Stimulated activated naive CD8-positive, alpha-beta T cell treated with anti-CD3 and anti-CD28 coated beads, Interleukin-15, Interleukin-2, amounts not matched to agents 100 U/mL and 50 U/mL, for 24 hours (primary cell): Measurements from ENCODE around the gene CCDC82.

Experiments
- ATAC-seq: fragments of 150-1000 bp; cut with Tn5 transposase; one replicate; pipeline ENCODE4 v1.10.0; 2021
- DNase-seq: peaks from one replicate; pipeline ENCODE4 v3.0.0; 2021

The CCDC82 gene

DNA sequence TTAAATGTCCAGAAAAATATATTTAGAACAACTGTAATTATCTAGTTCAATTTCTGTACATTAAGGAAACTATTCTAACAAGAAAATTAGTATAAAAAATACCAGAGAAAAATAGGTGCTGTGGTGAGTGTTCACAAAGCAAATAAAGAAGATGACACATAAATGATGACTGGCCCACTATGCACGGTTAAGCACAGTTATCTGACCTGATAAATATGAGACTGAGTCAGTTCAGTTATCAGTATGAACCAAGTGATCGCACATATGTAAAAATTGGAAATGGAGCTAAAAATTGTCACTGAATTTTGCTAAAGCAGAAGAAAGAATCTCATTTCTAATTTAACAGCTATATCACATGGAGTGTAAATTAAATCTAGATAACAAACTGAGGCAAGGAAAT lies 27.9 kb downstream of the CCDC82 start:
- DNase-seq = no peak

DNA sequence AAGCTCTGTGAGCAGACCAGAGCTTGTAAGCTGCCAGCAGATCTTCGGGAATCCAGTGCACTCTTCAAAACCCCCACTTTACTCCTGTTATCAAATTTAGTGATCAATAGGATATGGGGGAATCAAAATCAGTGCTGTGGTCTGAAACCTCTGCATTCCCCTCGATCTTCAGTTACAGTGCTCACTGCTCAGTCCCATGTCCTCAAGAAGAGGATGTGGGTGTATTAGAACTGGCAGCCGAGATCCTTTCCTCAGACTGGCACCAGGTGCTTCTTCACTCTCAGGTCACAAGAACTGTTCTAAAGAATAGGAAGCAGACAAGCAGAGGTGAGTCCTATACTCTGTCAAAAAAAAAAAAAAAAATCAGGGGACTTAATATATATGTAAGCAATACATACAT lies 31.4 kb downstream of the CCDC82 start:
- ATAC-seq (no peak), DNase-seq (no peak)

More for the DNA sequence above, 27.9 kb downstream of the CCDC82 start:
- ATAC-seq = no peak

DNA sequence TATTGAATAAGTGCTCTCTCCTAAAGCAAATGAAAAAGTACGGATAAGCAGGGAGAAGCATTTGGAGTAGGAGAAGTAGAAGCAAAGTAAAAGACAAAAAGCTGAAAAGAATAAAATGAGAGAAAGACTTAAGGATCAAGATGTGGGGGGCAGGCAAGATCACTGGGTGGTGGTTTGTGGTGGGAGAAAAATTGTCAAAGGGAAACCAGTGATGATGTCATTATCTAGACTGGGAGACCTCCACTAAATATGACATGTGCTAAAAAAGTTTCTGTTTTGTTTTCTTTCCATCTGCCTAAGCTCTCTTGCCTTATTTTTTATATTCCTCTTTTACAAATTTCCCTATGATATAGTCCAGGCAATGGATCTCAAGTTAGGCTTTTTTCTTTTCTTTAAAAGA lies 31.9 kb downstream of the CCDC82 start:
- DNase-seq = no peak
- ATAC-seq = peak; percentile 89

DNA sequence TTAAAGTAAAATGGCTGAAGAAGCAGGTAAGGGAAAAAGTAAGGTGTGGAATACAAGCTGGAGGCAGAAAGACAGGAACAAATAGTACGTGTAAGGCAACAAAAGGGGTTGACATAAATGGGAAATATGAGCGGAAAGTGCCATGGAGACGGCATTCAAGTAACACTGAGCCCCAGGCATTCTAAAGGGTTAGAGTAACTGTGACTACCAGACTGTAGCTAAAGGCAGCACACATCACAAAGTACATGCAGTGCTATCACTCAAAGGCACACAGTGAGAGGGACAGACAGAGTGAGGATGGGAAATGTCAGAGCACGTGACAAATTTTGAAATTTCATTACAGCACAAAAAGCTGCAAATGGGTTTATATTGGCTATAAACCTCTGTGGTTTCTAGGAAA lies 32.9 kb downstream of the CCDC82 start:
- ATAC-seq = no peak
- DNase-seq = no peak

DNA sequence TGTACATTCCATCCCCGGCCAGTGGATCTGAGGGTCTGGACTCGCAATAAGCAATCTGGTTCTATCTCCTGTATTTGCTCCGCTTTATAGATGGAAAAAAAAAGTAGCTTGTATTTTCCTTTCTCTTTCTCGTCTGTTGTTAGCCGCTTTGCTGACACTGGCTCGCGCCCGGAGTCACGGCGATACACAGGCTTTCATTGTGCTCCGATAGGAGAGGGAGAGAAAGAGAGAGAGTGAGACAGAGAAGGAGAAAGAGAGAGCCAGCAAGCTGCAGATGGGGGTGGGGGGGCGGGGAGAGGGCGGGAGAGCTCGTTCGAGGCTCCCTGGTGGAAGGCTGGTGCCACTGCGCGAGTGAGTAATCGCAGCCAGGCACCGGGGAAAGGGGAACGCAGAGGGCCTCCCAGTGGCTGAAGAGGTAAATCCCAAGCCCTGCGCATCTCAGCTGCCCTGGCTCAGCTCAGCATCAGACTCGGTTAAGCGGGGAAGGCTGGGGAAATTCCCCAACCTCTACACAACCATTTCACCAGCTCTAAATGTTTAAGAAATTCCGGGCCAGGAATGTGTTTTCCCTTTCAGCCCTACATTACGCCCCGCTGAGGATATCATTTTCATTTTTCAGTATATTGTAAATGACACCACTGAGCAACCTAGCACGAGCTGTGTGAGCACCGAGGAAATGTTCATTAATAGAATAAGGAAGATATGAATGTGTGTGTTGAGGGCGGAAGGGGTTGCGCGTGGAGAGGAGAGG lies 46.6 kb downstream of the CCDC82 start, which contains the start of gene MAML2:
MAML2 (minus strand) TSS at position 235 of the 751 bp plus-strand sequence. CDS start 1,300 bp downstream, outside the sequence.
- ATAC-seq (peak; percentile 87), DNase-seq (peak; percentile 90)

DNA sequence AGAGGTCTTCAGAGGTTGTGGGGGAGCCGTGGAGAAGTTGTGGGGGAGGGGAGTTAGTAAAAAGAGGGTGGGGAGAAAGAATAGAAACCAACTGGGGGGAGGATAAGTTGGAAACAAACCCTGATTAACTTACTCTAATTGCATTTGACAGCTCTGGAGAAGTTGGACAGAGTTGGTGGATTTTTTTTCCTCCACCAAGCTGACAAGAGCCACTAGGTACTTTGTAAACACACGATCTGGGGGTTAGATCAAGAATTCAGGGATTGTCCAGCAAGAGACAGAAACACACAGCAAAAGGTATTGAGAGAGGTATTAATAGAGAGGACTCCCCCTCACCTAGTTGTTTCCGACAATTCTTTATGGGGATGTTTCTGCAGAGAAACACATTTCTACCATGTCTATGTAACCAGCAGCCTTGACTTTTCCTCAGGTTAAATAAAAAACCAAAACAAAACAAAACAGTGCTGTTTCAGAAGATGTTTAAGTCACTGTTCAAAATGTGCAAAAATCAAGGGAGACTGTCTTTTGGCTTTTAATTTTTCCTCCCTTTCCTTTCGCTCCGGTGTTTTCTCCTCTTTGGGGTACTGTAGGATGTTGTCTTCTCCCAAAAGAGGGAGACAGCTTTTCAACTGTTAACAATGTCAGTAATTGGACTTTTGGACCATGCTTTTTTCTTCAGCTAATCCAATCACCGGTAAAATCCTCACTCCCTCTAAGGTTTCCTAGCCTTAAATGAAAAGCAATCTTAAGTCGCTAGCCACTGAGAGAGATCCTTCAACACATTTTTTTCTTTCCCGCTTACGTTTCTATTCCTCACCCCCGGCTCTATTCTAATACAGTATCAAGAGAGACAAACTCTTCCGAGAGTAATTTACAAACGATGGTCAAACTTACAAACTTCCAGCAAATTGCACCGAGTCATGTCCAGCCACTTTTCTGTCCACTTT lies 47.4 kb downstream of the CCDC82 start:
- ATAC-seq (no peak), DNase-seq (no peak)

DNA sequence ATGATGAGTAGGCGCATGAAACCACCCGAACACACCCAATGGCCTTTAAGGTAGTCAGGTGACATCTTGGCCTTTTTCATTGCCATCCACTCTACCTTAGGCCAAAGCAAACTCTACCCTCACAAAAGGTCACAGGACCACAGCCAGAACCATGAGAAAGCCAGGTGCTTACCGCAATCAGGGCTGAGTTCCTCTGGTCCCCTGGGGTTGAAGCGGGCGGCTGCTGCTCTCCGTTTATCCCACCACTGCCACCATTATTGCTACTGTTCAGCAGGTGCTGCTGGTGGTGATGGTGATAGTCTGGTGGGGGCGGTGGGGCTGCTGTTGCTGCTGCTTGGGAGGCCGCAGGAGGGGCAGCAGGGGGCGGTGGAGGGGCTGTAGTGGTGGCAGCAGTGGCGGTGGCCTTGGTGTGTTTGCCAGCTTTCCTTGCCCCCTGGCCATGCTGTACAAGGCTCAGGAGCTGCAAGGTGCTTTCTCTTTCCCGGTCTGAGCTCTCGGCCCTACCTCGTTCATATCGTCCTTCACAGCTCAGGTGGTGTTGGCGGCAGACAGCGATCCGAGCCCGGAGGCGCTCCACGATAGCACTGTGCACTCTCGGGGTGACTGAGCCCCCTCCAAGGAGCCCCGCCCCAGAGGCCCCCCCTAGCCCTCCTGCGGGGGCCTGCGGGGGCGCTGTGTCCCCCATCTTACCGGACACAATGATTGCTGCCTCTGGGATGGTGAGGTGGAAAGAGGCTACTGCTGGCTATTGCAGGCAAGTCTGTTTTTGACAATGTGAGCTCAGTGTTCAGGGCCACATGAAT lies 48.3 kb downstream of the CCDC82 start:
- DNase-seq = peak; percentile 68
- peak; percentile 41 for ATAC-seq

DNA sequence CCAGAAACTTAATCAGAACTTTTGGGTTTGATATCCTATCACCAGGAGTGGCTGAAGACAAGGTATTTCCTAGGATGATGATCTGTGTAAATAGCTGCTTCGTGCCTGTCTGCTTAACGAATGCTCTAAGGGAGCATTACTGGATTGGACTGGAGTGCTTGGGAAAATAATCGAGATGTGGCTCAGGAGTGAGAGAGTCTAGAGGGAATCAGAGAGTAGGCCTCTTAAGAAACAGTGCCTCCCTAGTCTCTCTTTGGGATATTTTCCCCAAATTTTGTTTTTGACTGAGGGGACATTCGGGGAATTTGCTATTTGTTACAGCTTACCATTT lies 49.2 kb downstream of the CCDC82 start:
- ATAC-seq = no peak

DNA sequence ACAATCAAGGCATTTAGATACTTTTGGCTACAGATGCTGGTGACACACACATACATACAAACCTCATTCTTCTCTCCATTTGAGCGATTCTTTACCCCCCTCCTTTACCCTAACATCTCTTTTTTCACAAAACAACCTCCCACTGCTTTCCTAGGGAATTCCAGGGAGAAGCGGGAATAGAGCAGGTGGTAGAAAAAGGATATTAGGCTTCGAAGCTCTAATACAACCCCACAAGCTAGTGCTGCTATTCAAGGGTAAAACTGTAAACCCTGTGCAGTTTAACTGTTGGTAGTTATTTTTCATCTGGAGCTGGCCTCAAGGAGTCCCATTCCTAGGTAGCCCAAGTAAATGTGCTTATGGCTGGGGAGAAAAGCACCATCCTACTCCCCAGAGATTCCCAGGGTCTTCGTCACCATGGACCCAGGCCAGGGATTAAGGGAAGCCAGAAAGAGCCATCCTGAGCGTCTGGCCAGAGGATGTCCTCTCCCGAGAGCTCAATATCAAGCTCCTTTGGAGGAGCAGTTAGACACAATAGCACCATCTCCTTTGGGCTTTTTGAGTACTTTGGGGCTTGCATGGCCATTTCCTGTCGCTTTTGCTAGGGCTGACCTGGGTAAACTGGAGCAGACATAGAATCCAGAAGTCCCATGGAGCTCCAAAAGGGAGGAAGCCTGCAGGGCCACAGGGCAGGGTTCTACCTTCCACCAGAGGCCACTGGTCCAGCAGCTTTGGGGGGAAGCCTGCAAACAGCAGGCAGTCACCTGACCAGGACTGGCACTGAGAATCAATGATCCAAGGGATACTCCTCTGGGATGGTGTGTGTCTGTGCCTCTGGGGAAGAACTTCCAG lies 49.8 kb downstream of the CCDC82 start:
- ATAC-seq = no peak

More for the DNA sequence above, 49.2 kb downstream of the CCDC82 start:
- no peak for DNase-seq

DNA sequence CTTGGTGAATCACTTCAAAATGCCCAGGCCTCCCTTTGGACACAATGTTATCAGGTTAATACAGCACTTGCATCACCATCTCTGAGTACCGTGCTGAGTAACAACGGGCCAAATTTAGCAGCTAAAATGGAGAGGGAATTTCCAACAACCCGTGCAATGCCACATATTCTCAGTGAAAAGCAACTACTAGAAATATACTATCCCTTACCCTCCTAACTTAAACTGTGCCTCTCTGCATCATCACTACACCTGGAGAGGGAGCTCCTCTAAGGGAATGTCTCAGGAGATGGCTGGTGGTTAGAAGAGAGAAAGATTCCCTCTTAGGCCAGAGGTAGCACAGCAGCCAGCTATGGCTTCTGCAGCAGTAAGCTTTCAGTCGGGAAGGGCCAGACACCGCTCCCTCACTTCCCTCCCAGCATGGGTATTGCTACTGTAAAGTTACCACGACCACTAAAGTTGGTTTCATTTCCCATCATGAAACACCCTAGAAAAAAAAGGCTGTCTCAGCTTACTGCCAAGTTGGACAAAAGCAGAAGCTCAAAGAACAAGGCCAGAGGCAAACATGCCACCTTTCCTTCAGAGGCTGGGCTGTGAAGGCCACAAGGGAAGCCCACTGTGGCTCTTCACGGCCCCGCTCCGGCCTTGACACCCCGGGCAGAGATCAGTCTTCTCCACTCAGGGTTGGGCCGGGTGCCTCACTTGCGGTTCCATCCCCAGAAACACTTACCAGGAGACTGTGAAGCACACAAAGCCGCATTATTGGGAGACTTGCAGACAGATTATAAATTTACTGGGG lies 50.6 kb downstream of the CCDC82 start:
- DNase-seq = peak; percentile 53
- peak; percentile 4 for ATAC-seq

More for the DNA sequence above, 49.8 kb downstream of the CCDC82 start:
- peak; percentile 18 for DNase-seq

DNA sequence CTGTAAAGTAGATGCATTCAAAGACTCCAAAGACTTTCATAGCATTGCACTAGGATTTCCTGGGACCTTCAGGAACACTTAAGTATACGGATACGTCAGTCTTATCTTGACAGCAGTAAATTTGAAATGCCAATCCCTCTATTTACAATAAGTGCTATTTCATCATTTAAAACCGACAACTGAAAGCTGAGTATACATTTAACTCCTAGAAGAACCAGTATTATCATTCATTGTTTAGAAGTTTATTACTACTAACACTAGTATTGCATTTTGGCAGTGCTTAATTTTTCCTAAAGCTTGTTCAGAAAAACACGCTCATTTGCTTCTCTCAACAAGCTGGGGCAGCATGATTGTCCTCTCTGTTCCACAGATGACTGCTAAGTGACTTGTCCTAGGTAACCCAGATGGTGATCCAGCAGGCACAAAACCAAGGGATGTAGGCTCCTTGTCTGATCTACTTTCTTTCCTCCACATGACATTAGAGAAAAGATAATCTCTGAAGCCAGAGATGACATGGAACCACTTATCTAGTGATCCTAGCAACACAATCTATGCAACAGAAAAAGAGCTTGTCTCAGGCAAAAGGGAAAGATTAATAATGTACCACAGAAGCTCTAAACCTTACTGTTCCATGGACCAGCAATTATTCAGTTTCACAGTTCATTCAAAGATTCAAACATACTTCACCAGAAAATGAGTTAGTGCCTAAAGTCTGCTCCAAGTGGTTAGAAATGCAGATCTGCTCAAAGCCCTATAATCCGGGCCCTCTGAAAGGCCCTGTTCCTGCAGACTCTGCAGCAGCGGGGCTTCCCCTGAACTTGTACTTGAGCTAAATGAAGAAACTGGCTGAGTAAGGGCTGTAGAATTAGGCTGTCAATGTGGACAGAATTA lies 51.9 kb downstream of the CCDC82 start:
- DNase-seq = peak; percentile 52
- ATAC-seq = peak; percentile 53

DNA sequence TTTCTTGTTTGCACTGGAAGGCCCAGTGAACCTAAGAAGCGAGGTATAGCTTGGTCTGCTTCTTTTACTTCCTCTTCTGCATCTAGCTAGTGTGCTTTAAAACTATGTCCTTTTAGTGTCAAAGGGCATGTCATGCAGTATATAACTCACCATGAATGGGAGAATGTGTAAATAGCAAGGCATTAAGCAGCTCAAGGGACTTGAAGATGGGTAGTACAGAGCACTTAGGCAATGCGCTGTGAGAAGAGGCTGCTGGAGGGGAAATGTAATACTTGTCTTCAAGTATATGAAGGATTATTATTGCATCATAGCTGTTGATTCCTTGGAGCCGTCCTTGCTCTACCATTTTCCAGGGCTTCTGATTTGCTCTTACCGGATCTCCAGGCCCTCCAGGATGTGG lies 54.3 kb downstream of the CCDC82 start:
- ATAC-seq = no peak
- DNase-seq = no peak

DNA sequence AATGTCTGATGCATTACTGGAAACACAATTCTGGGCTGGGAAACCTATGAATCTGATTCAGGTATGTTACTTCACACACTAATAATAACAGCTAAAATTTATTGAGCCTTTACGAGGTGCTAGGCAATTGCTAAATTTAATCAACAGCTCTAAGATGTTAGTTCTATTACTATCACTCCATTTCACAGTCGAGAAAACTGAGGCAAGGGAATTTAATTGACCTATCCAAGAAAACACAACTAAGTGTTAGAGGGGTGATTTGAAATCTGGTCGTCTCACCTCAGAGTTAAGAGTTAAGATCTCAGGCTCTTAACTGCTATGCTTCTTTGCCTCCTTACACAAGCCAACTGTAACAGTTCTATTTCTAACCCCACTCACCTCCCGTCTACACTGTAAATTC lies 55.5 kb downstream of the CCDC82 start:
- DNase-seq = no peak
- no peak for ATAC-seq

DNA sequence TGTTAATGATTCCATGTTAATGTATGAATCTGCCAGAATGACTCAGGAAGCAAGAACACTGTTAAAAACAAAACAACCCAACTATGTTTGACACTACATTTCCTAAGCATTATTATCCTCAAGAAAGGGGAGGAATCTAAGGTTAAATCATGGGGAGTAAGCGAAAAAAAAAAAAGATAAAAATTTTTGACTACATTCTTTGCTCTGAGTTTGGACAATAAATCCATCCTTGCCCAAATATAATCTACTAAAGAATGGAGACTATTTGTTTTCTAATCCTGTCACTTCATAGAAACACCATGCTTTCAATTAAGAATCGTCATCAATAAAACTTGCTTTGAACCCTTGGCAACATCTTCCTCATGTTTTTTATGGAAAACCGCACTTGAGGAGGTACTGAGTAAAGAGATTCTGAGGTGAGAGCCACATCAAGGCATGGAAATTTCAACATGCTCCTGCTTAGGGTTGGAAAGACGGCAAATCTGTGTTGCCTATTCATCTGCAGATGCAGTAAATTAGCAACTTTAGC lies 56.5 kb downstream of the CCDC82 start:
- ATAC-seq (no peak), DNase-seq (no peak)

DNA sequence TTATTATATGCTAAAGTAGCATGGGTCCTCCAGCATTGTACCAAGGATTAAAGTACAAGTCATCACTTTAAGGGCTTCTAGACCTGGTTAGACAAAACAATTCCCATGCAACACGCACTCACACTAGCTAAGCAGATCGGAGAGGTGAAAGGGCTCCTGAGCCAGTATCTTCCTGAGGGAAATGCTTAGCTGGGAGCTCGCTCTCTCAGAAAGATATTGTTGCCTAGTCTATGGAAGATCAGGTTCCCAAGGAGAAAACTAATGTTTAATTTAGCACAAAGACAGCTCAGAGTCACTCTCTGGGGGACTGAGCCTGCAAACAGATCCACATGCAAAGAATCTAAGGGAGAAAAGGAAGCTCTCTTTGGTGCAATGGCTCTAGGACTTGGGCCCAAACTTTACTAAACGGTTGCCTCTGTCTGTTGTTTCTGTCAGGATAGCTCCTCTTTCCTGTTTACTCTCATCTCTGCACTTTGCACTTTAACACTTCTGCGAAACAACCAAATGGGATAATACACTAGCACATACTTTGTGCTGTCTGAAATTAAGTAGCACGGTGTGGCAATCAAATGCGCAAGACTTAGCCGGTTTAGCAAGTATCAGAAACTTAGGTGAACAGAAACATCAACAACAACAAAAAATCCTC lies 57.5 kb downstream of the CCDC82 start:
- ATAC-seq = no peak
- no peak for DNase-seq

DNA sequence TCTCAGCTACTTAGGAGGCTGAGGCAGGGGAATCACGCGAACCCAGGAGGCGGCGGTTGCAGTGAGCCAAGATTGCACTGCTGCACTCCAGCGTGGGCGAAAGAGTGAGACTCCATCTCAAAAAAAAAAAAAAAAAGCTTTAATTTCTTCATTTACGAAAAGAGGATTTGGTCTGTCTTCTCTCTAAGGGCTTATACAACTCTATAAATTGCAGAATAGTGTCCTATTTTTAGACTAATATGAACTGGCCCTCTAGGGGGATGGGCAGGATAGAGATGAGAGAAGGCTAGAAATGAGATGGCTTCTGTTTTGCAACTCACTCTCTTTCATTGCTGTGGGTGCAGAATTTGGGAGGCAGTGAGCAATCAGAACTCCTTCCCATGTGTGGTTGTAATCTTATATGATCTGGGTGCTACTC lies 58.0 kb downstream of the CCDC82 start:
- ATAC-seq (peak; percentile 28), DNase-seq (no peak)

DNA sequence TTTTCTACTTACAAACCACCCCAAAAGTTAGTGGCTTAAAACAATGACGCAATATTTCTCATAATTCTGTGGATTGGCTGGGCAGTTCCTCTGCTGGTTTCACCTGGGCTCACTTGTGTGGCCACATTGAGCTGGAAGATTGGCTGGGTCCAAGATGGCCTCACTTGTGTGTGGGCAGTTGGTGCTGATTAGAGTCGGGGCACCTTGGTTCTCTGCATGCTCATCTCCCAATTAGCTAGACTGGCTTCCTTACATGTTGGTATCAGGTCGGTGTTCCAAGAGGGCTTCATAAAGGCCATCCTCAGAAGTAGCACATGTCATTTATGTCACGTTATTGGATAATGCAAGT lies 59.2 kb downstream of the CCDC82 start:
- no peak for ATAC-seq
- DNase-seq = no peak

DNA sequence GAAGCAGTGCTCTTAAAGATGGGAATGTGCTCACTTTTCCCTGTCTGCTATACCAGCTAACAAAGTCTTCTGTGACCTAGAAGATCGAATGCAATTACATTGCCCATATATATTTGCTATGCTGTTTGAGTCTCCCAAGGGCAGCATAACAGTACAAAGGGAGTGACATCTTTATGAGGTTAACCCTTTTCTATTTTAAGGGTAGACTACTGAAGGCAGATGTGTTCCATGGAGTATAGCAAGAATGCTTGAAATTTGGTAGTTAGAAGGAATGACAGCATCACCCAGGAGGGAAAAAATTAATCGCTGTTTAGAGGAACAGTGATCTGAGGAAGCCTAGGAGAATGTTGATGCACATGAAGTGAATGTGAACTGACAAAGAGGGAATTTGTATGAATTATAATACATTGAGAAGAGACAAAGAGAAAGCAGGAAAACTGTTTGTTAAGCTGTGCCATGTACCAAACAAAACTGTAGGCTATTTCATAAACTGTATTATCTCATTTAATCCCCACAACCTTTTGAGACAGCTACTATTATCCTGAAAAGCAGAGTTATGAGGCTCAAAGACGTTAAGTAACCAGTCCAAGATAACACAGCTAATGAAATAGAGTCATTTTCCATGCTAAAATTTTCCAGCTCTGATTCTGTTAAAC lies 59.7 kb downstream of the CCDC82 start:
- DNase-seq (no peak), ATAC-seq (peak; percentile 23)
